ENCODE results near the gene HSPA4L. TPM values are rescaled to one million over a fixed set of nuclear protein-coding genes. Genes with fewer than 3 reads are reported as not detected.

HSPA4L gene
- total RNA-seq, 1 experiment from 2014 or later = 18.6 TPM

DNA sequence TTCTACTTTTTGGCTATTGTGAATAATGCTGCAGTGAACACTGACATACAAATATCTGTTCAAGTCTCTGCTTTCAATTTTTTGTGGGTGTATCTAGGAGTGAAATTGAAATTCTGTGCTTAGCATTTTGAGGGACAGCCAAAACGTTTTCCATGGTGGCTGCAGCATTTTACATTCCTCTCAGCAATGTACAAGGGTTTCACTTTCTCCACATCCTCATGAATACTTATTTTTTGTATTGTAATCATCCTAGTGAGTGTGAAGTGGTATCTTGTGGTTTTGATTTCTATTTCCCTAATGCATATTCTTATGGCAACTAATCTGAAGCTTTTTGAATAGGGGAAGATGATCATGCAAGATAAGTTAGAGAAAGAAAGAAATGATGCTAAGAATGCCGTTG lies 40.3 kb downstream of the HSPA4L start:
- DNase-seq (ENCODE audit: low read depth, low spot score) (no peak), ATAC-seq (no peak)
- CTCF ChIA-PET = no interaction called here
- Histone ChIP-seq H4K20me1 (ENCODE audit: insufficient read depth) (no peaks in the 10 kb centered on the region), H3K79me2 (ENCODE audit: insufficient read depth, low read length) (no peaks in the 10 kb centered on the region), H3K4me2 (ENCODE audit: low read length) (no peak overlapping the region), H3K9me3 (ENCODE audit: control insufficient read depth in 1 of 2, insufficient read depth in 1 of 2, low read depth in 1 of 2, low read length in 2 of 2) (no peaks in the 10 kb centered on the region), H3K9ac (ENCODE audit: low read length) (no peak overlapping the region), H2AFZ (ENCODE audit: low read depth, low read length, poor library complexity, severe bottlenecking) (no peak overlapping the region), H3K27me3 (ENCODE audit: insufficient read depth, low read length) (no peaks in the 10 kb centered on the region), H3K4me1 (ENCODE audit: control insufficient read depth in 1 of 2, insufficient read depth in 2 of 2, low read length in 2 of 2) (no peaks in the 10 kb centered on the region), H3K9me2 (ENCODE audit: insufficient read depth) (no peaks in the 10 kb centered on the region), H3K36me3 (ENCODE audit: control insufficient read depth in 1 of 2, insufficient read depth in 2 of 2, low read length in 2 of 2) (no peaks in the 10 kb centered on the region), H3K27ac (ENCODE audit: low read depth, low read length) (no peak overlapping the region), H3K4me3 (replicated peaks in 1 of 2; ENCODE audit: low read depth in 1 of 2, low read length in 2 of 2) (no peak overlapping the region)
- TF ChIP-seq SRF (IDR thresholded peaks at IDR 0.05; ENCODE audit: low read depth) = no peak
- no peak for TF ChIP-seq SIN3A (IDR thresholded peaks at IDR 0.05; ENCODE audit: low read depth)
- TF ChIP-seq EZH2 (IDR thresholded peaks at IDR 0.05) = no peak
- TF ChIP-seq RAD21 (IDR thresholded peaks at IDR 0.05; ENCODE audit: low read depth) = no peak
- no peak for TF ChIP-seq ELF1 (IDR thresholded peaks at IDR 0.05; ENCODE audit: borderline replicate concordance, low read depth)
- TF ChIP-seq, protein P1, sequence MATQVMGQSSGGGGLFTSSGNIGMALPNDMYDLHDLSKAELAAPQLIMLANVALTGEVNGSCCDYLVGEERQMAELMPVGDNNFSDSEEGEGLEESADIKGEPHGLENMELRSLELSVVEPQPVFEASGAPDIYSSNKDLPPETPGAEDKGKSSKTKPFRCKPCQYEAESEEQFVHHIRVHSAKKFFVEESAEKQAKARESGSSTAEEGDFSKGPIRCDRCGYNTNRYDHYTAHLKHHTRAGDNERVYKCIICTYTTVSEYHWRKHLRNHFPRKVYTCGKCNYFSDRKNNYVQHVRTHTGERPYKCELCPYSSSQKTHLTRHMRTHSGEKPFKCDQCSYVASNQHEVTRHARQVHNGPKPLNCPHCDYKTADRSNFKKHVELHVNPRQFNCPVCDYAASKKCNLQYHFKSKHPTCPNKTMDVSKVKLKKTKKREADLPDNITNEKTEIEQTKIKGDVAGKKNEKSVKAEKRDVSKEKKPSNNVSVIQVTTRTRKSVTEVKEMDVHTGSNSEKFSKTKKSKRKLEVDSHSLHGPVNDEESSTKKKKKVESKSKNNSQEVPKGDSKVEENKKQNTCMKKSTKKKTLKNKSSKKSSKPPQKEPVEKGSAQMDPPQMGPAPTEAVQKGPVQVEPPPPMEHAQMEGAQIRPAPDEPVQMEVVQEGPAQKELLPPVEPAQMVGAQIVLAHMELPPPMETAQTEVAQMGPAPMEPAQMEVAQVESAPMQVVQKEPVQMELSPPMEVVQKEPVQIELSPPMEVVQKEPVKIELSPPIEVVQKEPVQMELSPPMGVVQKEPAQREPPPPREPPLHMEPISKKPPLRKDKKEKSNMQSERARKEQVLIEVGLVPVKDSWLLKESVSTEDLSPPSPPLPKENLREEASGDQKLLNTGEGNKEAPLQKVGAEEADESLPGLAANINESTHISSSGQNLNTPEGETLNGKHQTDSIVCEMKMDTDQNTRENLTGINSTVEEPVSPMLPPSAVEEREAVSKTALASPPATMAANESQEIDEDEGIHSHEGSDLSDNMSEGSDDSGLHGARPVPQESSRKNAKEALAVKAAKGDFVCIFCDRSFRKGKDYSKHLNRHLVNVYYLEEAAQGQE (IDR thresholded peaks at IDR 0.05; ENCODE audit: low read depth) = no peak
- TF ChIP-seq, protein P2, sequence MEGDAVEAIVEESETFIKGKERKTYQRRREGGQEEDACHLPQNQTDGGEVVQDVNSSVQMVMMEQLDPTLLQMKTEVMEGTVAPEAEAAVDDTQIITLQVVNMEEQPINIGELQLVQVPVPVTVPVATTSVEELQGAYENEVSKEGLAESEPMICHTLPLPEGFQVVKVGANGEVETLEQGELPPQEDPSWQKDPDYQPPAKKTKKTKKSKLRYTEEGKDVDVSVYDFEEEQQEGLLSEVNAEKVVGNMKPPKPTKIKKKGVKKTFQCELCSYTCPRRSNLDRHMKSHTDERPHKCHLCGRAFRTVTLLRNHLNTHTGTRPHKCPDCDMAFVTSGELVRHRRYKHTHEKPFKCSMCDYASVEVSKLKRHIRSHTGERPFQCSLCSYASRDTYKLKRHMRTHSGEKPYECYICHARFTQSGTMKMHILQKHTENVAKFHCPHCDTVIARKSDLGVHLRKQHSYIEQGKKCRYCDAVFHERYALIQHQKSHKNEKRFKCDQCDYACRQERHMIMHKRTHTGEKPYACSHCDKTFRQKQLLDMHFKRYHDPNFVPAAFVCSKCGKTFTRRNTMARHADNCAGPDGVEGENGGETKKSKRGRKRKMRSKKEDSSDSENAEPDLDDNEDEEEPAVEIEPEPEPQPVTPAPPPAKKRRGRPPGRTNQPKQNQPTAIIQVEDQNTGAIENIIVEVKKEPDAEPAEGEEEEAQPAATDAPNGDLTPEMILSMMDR (IDR thresholded peaks at IDR 0.05 in 2 of 3, conservative IDR thresholded peaks at IDR 0.05 in 1 of 3; ENCODE audit: borderline replicate concordance in 1 of 3, insufficient read depth in 1 of 3, low read depth in 2 of 3, low read length in 2 of 3) = no peak
- no peak for TF ChIP-seq FOSL1 (IDR thresholded peaks at IDR 0.05; ENCODE audit: low read depth)
- TF ChIP-seq POLR2AphosphoS5 (IDR thresholded peaks at IDR 0.05; ENCODE audit: low read depth, low read length) = no peak
- TF ChIP-seq, protein P3, sequence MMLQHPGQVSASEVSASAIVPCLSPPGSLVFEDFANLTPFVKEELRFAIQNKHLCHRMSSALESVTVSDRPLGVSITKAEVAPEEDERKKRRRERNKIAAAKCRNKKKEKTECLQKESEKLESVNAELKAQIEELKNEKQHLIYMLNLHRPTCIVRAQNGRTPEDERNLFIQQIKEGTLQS (IDR thresholded peaks at IDR 0.05) = no peak
- TF ChIP-seq, protein P4, sequence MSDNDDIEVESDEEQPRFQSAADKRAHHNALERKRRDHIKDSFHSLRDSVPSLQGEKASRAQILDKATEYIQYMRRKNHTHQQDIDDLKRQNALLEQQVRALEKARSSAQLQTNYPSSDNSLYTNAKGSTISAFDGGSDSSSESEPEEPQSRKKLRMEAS (IDR thresholded peaks at IDR 0.05) = no peak
- TF ChIP-seq ZFX (IDR thresholded peaks at IDR 0.05) = no peak
- TF ChIP-seq CBX3 (IDR thresholded peaks at IDR 0.05; ENCODE audit: low read depth) = no peak
- no peak for TF ChIP-seq SP1 (IDR thresholded peaks at IDR 0.05; ENCODE audit: low read depth)
- no peak for TF ChIP-seq JUND (IDR thresholded peaks at IDR 0.05)
- TF ChIP-seq, protein P5, sequence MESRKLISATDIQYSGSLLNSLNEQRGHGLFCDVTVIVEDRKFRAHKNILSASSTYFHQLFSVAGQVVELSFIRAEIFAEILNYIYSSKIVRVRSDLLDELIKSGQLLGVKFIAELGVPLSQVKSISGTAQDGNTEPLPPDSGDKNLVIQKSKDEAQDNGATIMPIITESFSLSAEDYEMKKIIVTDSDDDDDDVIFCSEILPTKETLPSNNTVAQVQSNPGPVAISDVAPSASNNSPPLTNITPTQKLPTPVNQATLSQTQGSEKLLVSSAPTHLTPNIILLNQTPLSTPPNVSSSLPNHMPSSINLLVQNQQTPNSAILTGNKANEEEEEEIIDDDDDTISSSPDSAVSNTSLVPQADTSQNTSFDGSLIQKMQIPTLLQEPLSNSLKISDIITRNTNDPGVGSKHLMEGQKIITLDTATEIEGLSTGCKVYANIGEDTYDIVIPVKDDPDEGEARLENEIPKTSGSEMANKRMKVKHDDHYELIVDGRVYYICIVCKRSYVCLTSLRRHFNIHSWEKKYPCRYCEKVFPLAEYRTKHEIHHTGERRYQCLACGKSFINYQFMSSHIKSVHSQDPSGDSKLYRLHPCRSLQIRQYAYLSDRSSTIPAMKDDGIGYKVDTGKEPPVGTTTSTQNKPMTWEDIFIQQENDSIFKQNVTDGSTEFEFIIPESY (IDR thresholded peaks at IDR 0.05; ENCODE audit: extremely low read depth, insufficient replicate concordance, low read length) = no peak
- no peak for TF ChIP-seq TCF7L2 (IDR thresholded peaks at IDR 0.05; ENCODE audit: borderline replicate concordance, extremely low read depth, insufficient read depth, insufficient read length)
- TF ChIP-seq EGR1 (IDR thresholded peaks at IDR 0.05; ENCODE audit: low read depth) = no peak
- no peak for TF ChIP-seq YY1 (IDR thresholded peaks at IDR 0.05; ENCODE audit: extremely low read depth, insufficient replicate concordance, low read depth, low read length)
- no TSS peak for BruUV-seq (replicated peaks)
- RAD21 ChIA-PET (ENCODE audit: low non-redundant PET in 1 of 2, low total read pairs in 2 of 2, uncharacterized antibody in 2 of 2, unreplicated experiment in 2 of 2) = no interaction called here
- intact Hi-C loops (cut with micrococcal nuclease) = no loop called here
- POLR2A ChIA-PET = no interaction called here

Data from HCT116 (cell line).